NB4 (cell line): ENCODE data around the gene TSHZ2.

Source experiments
- CTCF ChIP-seq: IDR thresholded peaks from one replicate; pipeline ENCODE4 v1.5.1; 2012; ENCODE audit warnings: low read depth, low read length
- MAX ChIP-seq: IDR thresholded peaks from 2 replicates; pipeline ENCODE4 v1.6.1; 2011; ENCODE audit warnings: low read depth, low read length

GRCh38 chr20:53445321-53445731, 473.2 kb downstream of the TSHZ2 start:
- no peak for TF ChIP-seq CTCF
- TF ChIP-seq MAX, result no peak
